ENCODE results near the gene GRID1. TPM values are rescaled to one million over a fixed set of nuclear protein-coding genes. Genes with fewer than 3 reads are reported as not detected.

The GRID1 gene
- total and polyA plus RNA-seq, 11 donors = 0.69 to 3.4 (median 1.6) TPM

DNA sequence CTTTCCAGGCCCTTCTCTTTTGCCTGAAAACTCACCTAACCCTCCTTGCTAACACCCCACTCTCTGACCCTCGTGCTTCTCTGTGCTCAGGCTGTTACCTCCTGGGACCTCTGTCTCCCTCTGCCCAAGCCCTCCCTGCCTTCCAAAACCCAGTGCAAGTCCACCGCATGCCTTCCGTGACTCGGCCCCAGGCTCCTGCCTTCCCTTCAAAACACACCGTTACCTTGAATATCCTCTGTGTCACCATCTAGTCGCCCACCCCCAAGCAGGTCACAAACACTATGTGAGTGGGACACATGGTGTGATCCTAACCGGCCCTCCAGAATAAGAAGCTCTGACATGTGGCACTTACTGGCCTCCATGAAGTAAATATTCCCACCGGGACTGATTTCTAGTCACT lies 176.7 kb downstream of the GRID1 start:
- intact Hi-C loops (cut with DNase I) = no loop called here
- TF ChIP-seq CTCF (IDR thresholded peaks at IDR 0.05) (no peak), POLR2A (IDR thresholded peaks at IDR 0.05) (no peak)
- Histone ChIP-seq H3K4me1 (no peaks in the 10 kb centered on the region), H3K4me3 (no peak overlapping the region), H3K9me3 (peaks cover 0 to 11% (median 0%) of the 10 kb centered on the region in 12 donors), H3K27me3 (no peaks in the 10 kb centered on the region), H3K27ac (no peak overlapping the region), H3K36me3 (no peaks in the 10 kb centered on the region)
- DNase-seq (no peak), ATAC-seq (no peak)
- WGBS, 4 donors = 81 to 92% (median 82%) methylated on average over 8 of the region's 8 CpGs

- ATAC-seq (no peak), DNase-seq (no peak)
- TF ChIP-seq POLR2A (IDR thresholded peaks at IDR 0.05) (no peak), CTCF (IDR thresholded peaks at IDR 0.05) (no peak)
- 73 to 79% (median 77%) methylated on average over 6 of the region's 6 CpGs for WGBS, 4 donors
- peaks cover 0 to 11% (median 0%) of the 10 kb centered on the region in 12 donors for H3K9me3 ChIP-seq
- intact Hi-C loops (cut with DNase I) = no loop called here
- no peak overlapping the region for H3K27ac ChIP-seq
- H3K36me3 ChIP-seq = no peaks in the 10 kb centered on the region
- H3K27me3 ChIP-seq = no peaks in the 10 kb centered on the region
- no peaks in the 10 kb centered on the region for H3K4me1 ChIP-seq
- no peak overlapping the region for H3K4me3 ChIP-seq
Measured at GRCh38 chr10:86188796-86189558, 177.6 kb downstream of the GRID1 start.

DNA sequence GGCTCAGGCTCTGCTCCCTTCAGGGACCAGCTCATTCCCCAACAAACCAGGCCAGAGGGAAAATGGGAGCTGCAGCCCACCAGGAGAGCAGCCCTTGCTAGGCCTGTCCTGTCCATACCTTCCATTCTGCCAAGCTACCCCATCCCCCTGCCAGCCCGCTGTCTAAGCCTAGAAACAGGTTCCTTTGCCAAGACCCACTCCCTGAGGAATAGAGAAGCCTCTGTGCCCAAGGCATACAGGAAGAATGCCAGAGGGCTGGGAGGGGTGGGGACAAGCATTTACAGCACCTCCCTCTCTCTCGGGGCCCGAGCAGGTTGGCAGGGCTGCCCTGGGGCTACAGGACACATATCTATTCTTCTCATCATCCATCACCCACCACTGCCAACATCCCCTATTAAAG lies 178.3 kb downstream of the GRID1 start:
- Histone ChIP-seq H3K36me3 (no peaks in the 10 kb centered on the region), H3K4me3 (no peak overlapping the region), H3K4me1 (no peaks in the 10 kb centered on the region), H3K27ac (no peak overlapping the region), H3K9me3 (peaks cover 0 to 11% (median 0%) of the 10 kb centered on the region in 12 donors), H3K27me3 (no peaks in the 10 kb centered on the region)
- intact Hi-C loops (cut with DNase I) = no loop called here
- DNase-seq (no peak), ATAC-seq (no peak)
- TF ChIP-seq CTCF (IDR thresholded peaks at IDR 0.05) (no peak), POLR2A (IDR thresholded peaks at IDR 0.05) (no peak)
- WGBS, 4 donors = 46 to 86% (median 72%) methylated on average over 3 of the region's 3 CpGs

- H3K4me1 ChIP-seq = no peaks in the 10 kb centered on the region
- no peak overlapping the region for H3K27ac ChIP-seq
- H3K36me3 ChIP-seq = no peaks in the 10 kb centered on the region
- intact Hi-C loops (cut with DNase I) = no loop called here
- TF ChIP-seq POLR2A (IDR thresholded peaks at IDR 0.05) (no peak), CTCF (IDR thresholded peaks at IDR 0.05) (no peak)
- WGBS, 4 donors = 85 to 90% (median 88%) methylated on average over 8 of the region's 8 CpGs
- no peak overlapping the region for H3K4me3 ChIP-seq
- H3K9me3 ChIP-seq = peaks cover 0 to 11% (median 0%) of the 10 kb centered on the region in 12 donors
- no peaks in the 10 kb centered on the region for H3K27me3 ChIP-seq
- ATAC-seq (no peak), DNase-seq (no peak)
Measured at GRCh38 chr10:86187499-86188239, 178.9 kb downstream of the GRID1 start.
